OCI-LY3 (cell line): Measurements from ENCODE around the gene RPL36.
A peak's percentile ranks its signal among the peaks of the same experiment; 100 is the strongest.

ENCODE experiments used
- H2AFZ ChIP-seq: fragments of 200-600, 300-600 bp; shearing (Covaris generic); 2 replicates; pipeline ENCODE4 v1.6.0; 2014; ENCODE audit warnings: antibody characterized with exemption, low read depth, low read length
- H3K27ac ChIP-seq: fragments of 200-600, 300-600 bp; sonication (generic); 2 replicates; pipeline ENCODE4 v1.5.1; 2014; ENCODE audit warnings: mild to moderate bottlenecking, low read length, moderate library complexity, mixed read lengths
- H3K27me3 ChIP-seq: fragments of 200-600, 300-600 bp; sonication (generic); 2 replicates; pipeline ENCODE4 v1.6.1; 2014; ENCODE audit warnings: low read depth, low read length, mixed read lengths
- H3K36me3 ChIP-seq: fragments of 200-600, 300-600 bp; sonication (generic); replicated peaks from 2 replicates; pipeline ENCODE3; 2014; ENCODE audit warnings: low read depth, low read length, mixed read lengths
- H3K4me1 ChIP-seq: fragments of 300-600, 200-600 bp; sonication (generic); 2 replicates; pipeline ENCODE4 v1.6.1; 2014; ENCODE audit warnings: low read length, mixed read lengths
- H3K4me2 ChIP-seq: fragments of 200-600, 300-600 bp; sonication (generic); 2 replicates; pipeline ENCODE4 v1.6.1; 2014; ENCODE audit warnings: low read length, mixed read lengths
- H3K4me3 ChIP-seq: fragments of 300-600, 200-600 bp; sonication (generic); 2 replicates; pipeline ENCODE4 v1.5.1; 2014; ENCODE audit warnings: antibody characterized with exemption, mild to moderate bottlenecking, low read length, moderate library complexity
- H3K79me2 ChIP-seq: fragments of 300-600, 200-600 bp; shearing (Covaris generic); 2 replicates; pipeline ENCODE4 v1.6.1; 2014; ENCODE audit warnings: mild to moderate bottlenecking, low read length, mixed read lengths
- H3K9ac ChIP-seq: fragments of 300-600, 200-600 bp; shearing (Covaris generic); 2 replicates; pipeline ENCODE4 v1.6.0; 2014; ENCODE audit warnings: mild to moderate bottlenecking, low read length, moderate library complexity
- H3K9me3 ChIP-seq: fragments of 200-600, 300-600 bp; shearing (Covaris generic); 2 replicates; pipeline ENCODE4 v1.6.1; 2014; ENCODE audit warnings: low read length, mixed read lengths; ENCODE audit not compliant: insufficient read depth
- H4K20me1 ChIP-seq: fragments of 200-600, 300-600 bp; sonication (generic); 2 replicates; pipeline ENCODE4 v1.6.1; 2016; ENCODE audit warnings: low read length, mixed read lengths; ENCODE audit not compliant: insufficient read depth
- EZH2phosphoT487 ChIP-seq: fragments of 200-600 bp; shearing (Covaris generic); IDR thresholded peaks from 2 replicates; pipeline ENCODE4 v1.6.1; 2018; ENCODE audit warnings: antibody characterized with exemption, mixed run types, low read depth
- TF ChIP-seq, protein P1 (sequence below): fragments of 200-600, 300-600 bp; sonication (generic); IDR thresholded peaks from 2 replicates; pipeline ENCODE4 v1.5.1; 2014; ENCODE audit warnings: antibody characterized with exemption, low read length, low read depth

RPL36 gene

GRCh38 chr19:5690955-5691821 is 1.1 kb downstream of the RPL36 start:
- Histone ChIP-seq H3K9ac (peak overlapping the region; percentile 91), H3K4me3 (peak overlapping the region; percentile 91), H3K79me2 (peaks cover 62% of the 10 kb centered on the region), H3K27me3 (no peaks in the 10 kb centered on the region), H2AFZ (no peak overlapping the region), H3K27ac (peak overlapping the region; percentile 78), H3K4me2 (peak overlapping the region; percentile 87), H4K20me1 (peaks cover 58% of the 10 kb centered on the region), H3K9me3 (no peaks in the 10 kb centered on the region), H3K36me3 (peaks cover 55% of the 10 kb centered on the region), H3K4me1 (peaks cover 17% of the 10 kb centered on the region)
- TF ChIP-seq, protein P1, sequence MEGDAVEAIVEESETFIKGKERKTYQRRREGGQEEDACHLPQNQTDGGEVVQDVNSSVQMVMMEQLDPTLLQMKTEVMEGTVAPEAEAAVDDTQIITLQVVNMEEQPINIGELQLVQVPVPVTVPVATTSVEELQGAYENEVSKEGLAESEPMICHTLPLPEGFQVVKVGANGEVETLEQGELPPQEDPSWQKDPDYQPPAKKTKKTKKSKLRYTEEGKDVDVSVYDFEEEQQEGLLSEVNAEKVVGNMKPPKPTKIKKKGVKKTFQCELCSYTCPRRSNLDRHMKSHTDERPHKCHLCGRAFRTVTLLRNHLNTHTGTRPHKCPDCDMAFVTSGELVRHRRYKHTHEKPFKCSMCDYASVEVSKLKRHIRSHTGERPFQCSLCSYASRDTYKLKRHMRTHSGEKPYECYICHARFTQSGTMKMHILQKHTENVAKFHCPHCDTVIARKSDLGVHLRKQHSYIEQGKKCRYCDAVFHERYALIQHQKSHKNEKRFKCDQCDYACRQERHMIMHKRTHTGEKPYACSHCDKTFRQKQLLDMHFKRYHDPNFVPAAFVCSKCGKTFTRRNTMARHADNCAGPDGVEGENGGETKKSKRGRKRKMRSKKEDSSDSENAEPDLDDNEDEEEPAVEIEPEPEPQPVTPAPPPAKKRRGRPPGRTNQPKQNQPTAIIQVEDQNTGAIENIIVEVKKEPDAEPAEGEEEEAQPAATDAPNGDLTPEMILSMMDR: no peak
- no peak for TF ChIP-seq EZH2phosphoT487

GRCh38 chr19:5691822-5692722 is 2.0 kb downstream of the RPL36 start:
- H3K4me1 ChIP-seq: peaks cover 17% of the 10 kb centered on the region

GRCh38 chr19:5692723-5693194 is 2.7 kb downstream of the RPL36 start:
- H3K4me2 ChIP-seq: peak overlapping the region; percentile 87
- H2AFZ ChIP-seq: no peak overlapping the region
- peak overlapping the region; percentile 91 for H3K4me3 ChIP-seq
- peaks cover 66% of the 10 kb centered on the region for H3K36me3 ChIP-seq
- H3K9me3 ChIP-seq: no peaks in the 10 kb centered on the region
- peak overlapping the region; percentile 78 for H3K27ac ChIP-seq
- H3K27me3 ChIP-seq: no peaks in the 10 kb centered on the region
- TF ChIP-seq EZH2phosphoT487: no peak
- TF ChIP-seq, protein P1: no peak
- H3K79me2 ChIP-seq: peaks cover 73% of the 10 kb centered on the region
- peaks cover 69% of the 10 kb centered on the region for H4K20me1 ChIP-seq
- peaks cover 17% of the 10 kb centered on the region for H3K4me1 ChIP-seq
- peak overlapping the region; percentile 91; the same call in 1 of the 2 replicates for H3K9ac ChIP-seq

More at GRCh38 chr19:5691822-5692722, 2.0 kb downstream of the RPL36 start:
- Histone ChIP-seq H3K27ac (peak overlapping the region; percentile 78), H3K79me2 (peaks cover 71% of the 10 kb centered on the region), H4K20me1 (peaks cover 66% of the 10 kb centered on the region), H3K4me2 (peak overlapping the region; percentile 87), H3K9ac (peak overlapping the region; percentile 91), H3K27me3 (no peaks in the 10 kb centered on the region), H2AFZ (no peak overlapping the region), H3K4me3 (peak overlapping the region; percentile 91), H3K36me3 (peaks cover 64% of the 10 kb centered on the region), H3K9me3 (no peaks in the 10 kb centered on the region)
- no peak for TF ChIP-seq EZH2phosphoT487
- TF ChIP-seq, protein P1: no peak
